Endometrial microvascular endothelial cells (primary cell): Measurements from ENCODE around the gene DAPK3. TPM values are rescaled to one million over a fixed set of nuclear protein-coding genes. Genes with fewer than 3 reads are reported as not detected.

Source experiments
- in situ Hi-C: cut with HindIII; loops from 2 replicates; pipeline ENCODE4 v1.10.0; 2017; ENCODE audit warnings: low sequenced_read_pairs, low pct_unique_long_range_greater_than_20kb; ENCODE audit errors: inconsistent ontology term
- total RNA-seq: library from RNA; depleted of rRNA; stranded (reverse); fragments of >200 nt; gene quantifications from one replicate; pipeline ENCODE4 v1.2.3, GENCODE V29; 2015; ENCODE audit errors: inconsistent ontology term

Gene DAPK3
- total RNA-seq, 1 donor from 2014 or later = 127 TPM

DNA sequence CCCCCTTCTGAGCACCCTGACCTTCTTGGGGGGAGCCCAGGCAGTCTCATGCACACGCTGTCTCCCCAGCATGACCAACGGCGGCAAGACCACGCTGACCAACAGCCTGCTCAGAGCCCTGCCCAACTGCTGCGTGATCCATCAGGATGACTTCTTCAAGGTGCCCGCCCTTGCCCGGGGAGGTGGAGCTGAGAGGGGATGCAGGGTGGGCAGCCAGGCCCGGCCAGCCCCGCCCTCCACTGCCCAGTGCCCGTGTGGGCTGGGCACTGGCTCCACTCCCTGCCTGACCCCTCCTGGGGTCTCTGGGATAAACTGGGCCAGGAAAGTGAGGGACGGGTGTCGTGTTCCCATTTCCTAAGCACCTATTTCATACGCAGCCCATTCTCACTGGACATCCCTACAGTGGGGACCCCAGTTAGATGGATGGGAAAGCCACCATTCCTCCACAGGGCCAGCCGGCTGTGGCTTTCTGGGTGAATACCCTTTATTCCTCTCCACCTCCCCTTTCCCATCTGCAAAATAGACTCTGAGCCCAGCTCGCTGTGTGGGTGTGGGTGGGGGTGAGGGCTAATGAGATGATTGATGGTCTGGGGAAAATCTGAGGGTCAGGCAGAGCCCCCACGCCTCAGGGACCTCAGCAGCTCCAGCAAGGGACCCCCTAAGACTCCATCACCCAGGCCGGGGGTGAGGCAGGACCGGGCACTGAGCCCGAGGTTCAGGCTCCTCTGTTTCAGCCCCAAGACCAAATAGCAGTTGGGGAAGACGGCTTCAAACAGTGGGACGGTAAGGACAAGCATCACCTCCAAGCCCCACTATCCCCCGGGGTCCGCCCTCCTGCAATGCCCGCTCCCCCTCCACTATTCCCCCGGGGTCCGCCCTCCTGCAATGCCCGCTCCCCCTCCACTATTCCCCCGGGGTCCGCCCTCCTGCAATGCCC is 34.1 kb downstream of the DAPK3 start:
- in situ Hi-C loops = no loop called here

- in situ Hi-C loops = no loop called here
Observed at GRCh38 chr19:3932931-3933810, 37.7 kb downstream of the DAPK3 start, which contains the start of gene NMRK2. Gene NMRK2 (plus strand): TSS chr19:3933069. CDS start chr19:3933672, 603 bp downstream.

GRCh38 chr19:3931041-3931440 is 39.9 kb downstream of the DAPK3 start:
- in situ Hi-C loops = no loop called here

DNA sequence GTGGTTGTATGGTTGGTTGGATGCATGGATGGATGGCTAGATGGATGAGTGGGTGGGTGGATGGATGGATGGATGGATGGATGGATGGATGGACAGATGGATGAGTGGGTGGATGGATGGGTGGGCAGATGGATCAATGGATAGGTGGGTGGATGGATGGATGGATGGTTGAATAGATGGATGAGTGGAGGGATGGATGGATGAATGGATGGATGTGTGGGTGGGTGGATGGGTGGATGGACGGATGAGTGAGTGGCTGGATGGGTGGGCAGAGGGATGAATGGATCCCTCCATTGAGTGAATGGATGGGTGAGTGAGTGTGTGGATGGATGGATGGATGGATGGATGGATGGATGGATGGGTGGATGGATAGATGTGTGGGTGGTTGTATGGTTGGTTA is 47.0 kb downstream of the DAPK3 start:
- in situ Hi-C loops = no loop called here

GRCh38 chr19:3923096-3923758 is 47.7 kb downstream of the DAPK3 start:
- in situ Hi-C loops = no loop called here

- in situ Hi-C loops = no loop called here
Observed at GRCh38 chr19:3919793-3920192, 51.1 kb downstream of the DAPK3 start.

- in situ Hi-C loops = no loop called here
Observed at GRCh38 chr19:3916033-3916432, 54.9 kb downstream of the DAPK3 start.

GRCh38 chr19:3914199-3914598 is 56.7 kb downstream of the DAPK3 start:
- in situ Hi-C loops = no loop called here

DNA sequence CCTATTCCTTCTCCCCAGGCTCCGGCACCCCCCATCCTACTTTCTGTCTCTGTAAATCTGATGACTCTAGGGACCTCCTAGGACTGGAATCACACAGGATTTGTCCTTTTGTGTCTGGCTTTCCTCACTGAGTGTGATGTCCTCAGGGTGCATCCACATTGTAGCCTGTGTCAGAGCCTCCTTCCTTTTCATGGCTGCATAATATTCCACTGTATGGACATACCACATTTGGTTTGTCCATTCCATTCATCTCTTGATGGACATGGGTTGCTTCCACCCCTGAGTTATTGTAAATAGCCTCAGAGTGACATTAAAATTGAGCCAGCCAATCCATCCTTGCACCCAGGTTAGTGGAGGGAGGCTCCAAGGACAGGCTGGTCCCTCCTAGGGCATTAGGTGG is 60.8 kb downstream of the DAPK3 start:
- in situ Hi-C loops = no loop called here

Other genes starting within 250 kb of the DAPK3 start
- gene APBA3, start 209.4 kb downstream of the DAPK3 start, total RNA-seq = 46.8 TPM
- gene MRPL54, start 208.4 kb downstream of the DAPK3 start, total RNA-seq = 88.7 TPM
- not detected for gene RAX2, start 198.9 kb downstream of the DAPK3 start, total RNA-seq
- gene MATK, start 184.7 kb downstream of the DAPK3 start, total RNA-seq = not detected
- not detected for gene ZFR2, start 102.1 kb downstream of the DAPK3 start, total RNA-seq
- not detected for gene ATCAY, start 90.4 kb downstream of the DAPK3 start, total RNA-seq
- gene NMRK2, start 38.0 kb downstream of the DAPK3 start, total RNA-seq = not detected
- gene EEF2, start 14.4 kb upstream of the DAPK3 start, total RNA-seq = 2,011 TPM
- gene PIAS4, start 36.6 kb upstream of the DAPK3 start, total RNA-seq = 39.8 TPM
- gene ZBTB7A, start 95.8 kb upstream of the DAPK3 start, total RNA-seq = 28.1 TPM
- gene MAP2K2, start 153.0 kb upstream of the DAPK3 start, total RNA-seq = 156 TPM
- not detected for gene CREB3L3, start 182.5 kb upstream of the DAPK3 start, total RNA-seq
- 23.2 TPM for gene SIRT6, start 211.5 kb upstream of the DAPK3 start, total RNA-seq
- not detected for gene ANKRD24, start 211.6 kb upstream of the DAPK3 start, total RNA-seq